ACC112 (cell line): ENCODE data around the gene CCL13.

Source experiments
- H2AFZ ChIP-seq: fragments of 200-600 bp; sonication (generic); one replicate; pipeline ENCODE4 v1.6.0; 2017; ENCODE audit warnings: antibody characterized with exemption, low read length; ENCODE audit not compliant: unreplicated experiment
- H3K27ac ChIP-seq: fragments of 200-600 bp; sonication (generic); 2 replicates; pipeline ENCODE4 v1.5.1; 2014; ENCODE audit warnings: low read depth, mild to moderate bottlenecking, antibody characterized with exemption, low read length, moderate library complexity
- H3K27me3 ChIP-seq: fragments of 200-600 bp; sonication (generic); 2 replicates; pipeline ENCODE4 v1.6.1; 2014; ENCODE audit warnings: mild to moderate bottlenecking, antibody characterized with exemption, low read length, moderate library complexity, mixed read lengths; ENCODE audit not compliant: insufficient read depth
- H3K36me3 ChIP-seq: fragments of 200-600 bp; sonication (generic); 2 replicates; pipeline ENCODE4 v1.6.1; 2016; ENCODE audit warnings: mild to moderate bottlenecking, antibody characterized with exemption, low read length, moderate library complexity, mixed read lengths; ENCODE audit not compliant: insufficient read depth
- H3K4me1 ChIP-seq: fragments of 200-600 bp; sonication (generic); one replicate; pipeline ENCODE4 v1.6.1; 2016; ENCODE audit warnings: low read length, mixed read lengths; ENCODE audit not compliant: insufficient read depth, unreplicated experiment, control insufficient read depth
- H3K4me3 ChIP-seq: fragments of 200-600 bp; sonication (generic); 2 replicates; pipeline ENCODE4 v1.5.1; 2014; ENCODE audit warnings: mild to moderate bottlenecking, low read depth, low read length
- H3K79me2 ChIP-seq: fragments of 200-600 bp; sonication (generic); one replicate; pipeline ENCODE4 v1.6.0; 2016; ENCODE audit warnings: low read length; ENCODE audit not compliant: control insufficient read depth, unreplicated experiment, insufficient read depth

The CCL13 gene

DNA sequence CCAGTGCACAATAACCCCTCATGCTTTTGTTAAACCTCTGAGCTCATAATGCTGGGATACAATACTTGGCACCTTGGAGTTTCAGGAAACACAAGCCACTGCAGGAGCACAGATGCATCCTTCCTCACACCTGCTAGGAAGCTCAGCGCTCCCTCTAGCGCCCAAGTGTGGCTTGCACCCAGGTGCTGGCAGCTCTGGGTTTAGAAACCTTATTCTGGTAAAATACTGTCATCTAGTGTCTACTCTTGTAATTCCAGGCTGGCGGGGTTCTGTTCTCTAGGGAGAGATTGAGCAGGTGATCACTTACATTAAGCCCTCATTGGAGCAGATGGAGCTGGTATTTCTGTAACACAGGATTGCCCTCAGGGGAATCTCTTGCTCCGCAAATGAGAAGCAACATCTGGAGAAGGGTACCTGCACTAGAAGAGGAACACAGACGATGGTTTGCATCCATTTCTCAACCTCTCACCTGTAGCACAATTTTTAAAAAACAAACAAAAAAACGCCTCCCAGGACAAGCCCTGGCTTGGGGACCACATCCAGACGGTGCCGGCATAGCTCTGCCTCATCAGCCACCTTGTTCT, 5.3 kb downstream of the CCL13 start:
- Histone ChIP-seq H3K36me3 (no peaks in the 10 kb centered on the region), H3K27ac (no peak overlapping the region), H3K79me2 (no peaks in the 10 kb centered on the region), H2AFZ (no peak overlapping the region), H3K4me3 (no peak overlapping the region), H3K27me3 (peaks cover 28% of the 10 kb centered on the region), H3K4me1 (no peaks in the 10 kb centered on the region)

DNA sequence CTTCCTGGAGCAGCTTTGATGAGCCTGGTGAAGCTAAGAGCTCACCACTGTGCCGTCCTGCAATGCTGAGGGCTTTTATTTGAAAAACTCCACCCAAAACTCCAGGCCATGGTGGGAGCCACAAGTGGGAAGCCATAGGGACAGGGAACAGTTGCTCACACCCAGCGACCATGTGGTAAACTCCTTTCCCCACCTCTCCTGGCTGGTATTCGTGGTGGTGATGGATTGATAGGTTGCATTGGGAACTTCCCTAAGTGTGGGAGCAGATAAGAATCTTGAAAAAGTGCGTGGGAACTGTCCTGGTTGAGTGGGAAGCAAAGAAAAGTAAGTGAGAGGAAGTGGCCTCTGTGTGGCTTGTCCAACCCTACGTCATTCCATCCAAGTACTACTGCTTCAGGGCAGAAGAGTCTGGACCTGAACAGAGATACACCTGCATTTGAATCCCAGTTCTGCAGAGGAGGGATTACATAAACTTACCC, 6.9 kb downstream of the CCL13 start, which contains the start of gene CCL1:
CCL1 (minus strand) TSS at position 51 of the 479 bp plus-strand sequence. CDS start 72 bp downstream, outside the sequence.
- H3K36me3 ChIP-seq: no peaks in the 10 kb centered on the region
- no peak within 1 kb of the TSS for H2AFZ ChIP-seq
- no peaks in the 10 kb centered on the region for H3K79me2 ChIP-seq
- H3K4me1 ChIP-seq: no peaks in the 10 kb centered on the region
- no peak within 1 kb of the TSS for H3K27ac ChIP-seq
- H3K4me3 ChIP-seq: no peak within 1 kb of the TSS
- H3K27me3 ChIP-seq: peaks cover 39% of the 10 kb centered on the region

DNA sequence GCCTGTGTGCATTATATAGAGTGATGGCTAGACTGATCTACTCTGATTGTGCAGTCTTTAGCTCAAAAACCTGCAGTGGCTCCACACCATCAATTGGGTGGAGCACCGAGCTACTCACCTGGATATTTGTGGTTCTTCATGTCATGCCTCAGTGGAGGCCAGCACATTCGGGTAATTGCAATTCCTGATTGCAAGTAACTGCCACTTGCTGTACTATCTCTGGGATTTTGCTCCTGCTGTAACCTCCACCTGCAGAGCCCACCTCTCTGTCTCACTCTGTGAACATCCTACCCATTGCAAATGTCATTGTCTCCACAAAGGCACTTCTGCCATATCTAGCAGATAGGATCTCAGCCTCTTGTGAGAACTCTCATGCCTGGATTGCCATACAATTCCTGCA, 8.5 kb downstream of the CCL13 start:
- Histone ChIP-seq H3K4me1 (no peaks in the 10 kb centered on the region), H3K36me3 (no peaks in the 10 kb centered on the region), H3K27ac (no peak overlapping the region), H2AFZ (no peak overlapping the region), H3K79me2 (no peaks in the 10 kb centered on the region), H3K4me3 (no peak overlapping the region), H3K27me3 (peaks cover 44% of the 10 kb centered on the region)

DNA sequence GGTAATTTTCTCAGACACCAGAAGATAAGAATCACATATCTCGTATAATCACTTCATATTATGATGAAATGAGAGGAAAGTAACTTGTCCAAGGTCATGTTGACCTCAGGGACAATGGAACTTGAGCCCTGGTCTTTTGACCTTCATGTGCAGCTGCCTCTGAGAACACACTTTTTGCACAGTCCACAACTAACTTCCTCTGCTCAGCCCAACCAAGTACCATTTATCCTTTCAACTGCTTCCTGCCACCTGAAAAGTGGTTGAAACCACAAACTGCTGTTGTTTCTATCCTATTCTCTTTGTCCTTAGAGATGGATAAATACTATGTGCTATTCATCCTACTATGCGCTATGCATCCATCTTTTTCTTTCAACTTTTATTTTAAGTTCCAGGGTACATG, 9.1 kb downstream of the CCL13 start:
- peaks cover 44% of the 10 kb centered on the region for H3K27me3 ChIP-seq
- H3K36me3 ChIP-seq: no peaks in the 10 kb centered on the region
- no peak overlapping the region for H2AFZ ChIP-seq
- no peak overlapping the region for H3K4me3 ChIP-seq
- H3K27ac ChIP-seq: no peak overlapping the region
- no peaks in the 10 kb centered on the region for H3K79me2 ChIP-seq
- no peaks in the 10 kb centered on the region for H3K4me1 ChIP-seq

DNA sequence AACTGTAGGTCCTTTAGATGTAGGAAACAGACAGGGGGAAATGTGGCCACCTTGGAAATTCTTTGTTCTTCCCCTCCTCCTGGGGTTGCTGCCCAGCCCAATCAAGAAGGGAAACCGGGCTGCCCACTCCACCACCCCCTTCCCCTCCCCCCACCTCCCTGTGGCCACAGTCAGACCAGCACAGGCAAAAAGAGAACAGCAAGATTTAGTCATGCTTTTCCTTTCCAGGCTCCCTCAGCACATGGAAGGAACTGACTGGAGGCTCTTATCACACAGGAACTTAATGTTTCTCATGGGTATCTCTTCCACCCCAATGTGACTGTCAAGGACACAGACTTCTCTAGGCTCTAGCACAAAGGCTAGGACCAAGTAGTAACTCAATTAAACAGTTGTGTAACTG, 9.7 kb downstream of the CCL13 start:
- Histone ChIP-seq H2AFZ (no peak overlapping the region), H3K27me3 (peaks cover 44% of the 10 kb centered on the region), H3K27ac (no peak overlapping the region), H3K4me1 (no peaks in the 10 kb centered on the region), H3K79me2 (no peaks in the 10 kb centered on the region), H3K4me3 (no peak overlapping the region), H3K36me3 (no peaks in the 10 kb centered on the region)

DNA sequence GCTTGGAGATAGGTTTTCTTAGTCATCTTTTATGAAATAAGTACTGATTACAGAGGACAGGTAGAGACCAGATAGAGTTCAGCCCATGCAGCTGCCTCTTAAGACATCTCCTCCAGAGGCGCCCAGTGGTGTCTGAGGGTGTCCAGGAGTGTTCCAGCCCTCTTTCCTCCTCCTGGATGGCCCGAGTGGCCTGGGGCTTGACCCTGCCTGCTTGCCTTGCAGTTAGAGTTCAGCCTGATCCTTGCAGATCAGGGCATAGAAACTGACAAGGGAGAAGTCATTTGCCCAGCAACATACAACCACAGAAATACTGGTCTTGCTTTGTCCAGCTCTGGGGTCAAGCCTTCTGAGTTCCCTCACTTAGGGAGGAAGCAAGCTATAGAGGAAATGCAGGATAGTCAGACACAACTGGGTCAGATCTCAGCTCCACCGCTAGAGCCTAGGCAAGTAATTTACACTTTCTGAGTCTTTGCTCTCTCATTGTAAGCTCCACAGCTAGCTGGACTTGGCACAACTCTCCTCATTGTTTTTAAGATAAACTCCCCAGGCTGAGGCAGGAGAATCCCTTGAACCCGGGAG, 10.3 kb downstream of the CCL13 start:
- H3K27me3 ChIP-seq: peaks cover 44% of the 10 kb centered on the region
- H3K27ac ChIP-seq: no peak overlapping the region
- H3K4me3 ChIP-seq: no peak overlapping the region
- no peak overlapping the region for H2AFZ ChIP-seq
- H3K4me1 ChIP-seq: no peaks in the 10 kb centered on the region
- H3K36me3 ChIP-seq: no peaks in the 10 kb centered on the region
- H3K79me2 ChIP-seq: no peaks in the 10 kb centered on the region

DNA sequence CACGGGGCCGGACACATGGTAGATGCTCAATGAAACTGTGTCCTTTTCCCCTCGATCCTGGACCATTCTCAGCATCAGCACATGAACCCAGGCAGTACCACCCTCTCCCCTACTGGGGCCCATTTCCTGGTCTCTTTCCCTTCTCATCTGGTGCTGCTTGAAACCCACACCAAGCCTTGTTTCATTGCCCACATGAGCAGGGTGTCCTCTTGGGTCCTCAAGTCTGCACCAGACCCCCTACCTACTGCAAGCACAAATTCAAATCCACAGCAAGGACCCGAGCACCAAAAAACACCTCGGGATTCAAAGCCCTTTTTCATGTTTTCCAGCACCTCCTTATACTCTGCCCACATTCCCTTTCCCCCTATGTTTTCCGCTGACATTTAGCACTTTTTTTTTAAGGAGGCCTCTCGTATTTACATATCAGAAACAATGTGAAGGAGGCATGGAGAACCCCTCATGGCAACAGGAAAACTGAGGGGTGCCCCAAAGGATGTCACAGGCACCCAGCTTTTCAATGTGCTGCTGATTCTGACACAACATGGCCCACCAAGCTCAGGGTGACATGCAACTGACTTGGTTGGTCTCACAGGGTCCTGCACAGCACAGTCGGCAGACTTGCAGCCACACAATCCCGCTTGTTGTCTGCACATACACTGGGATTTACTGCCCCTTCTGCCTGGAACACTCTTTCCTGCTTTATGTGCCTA, 11.4 kb downstream of the CCL13 start:
- Histone ChIP-seq H3K79me2 (no peaks in the 10 kb centered on the region), H3K4me3 (no peak overlapping the region), H2AFZ (no peak overlapping the region), H3K27ac (no peak overlapping the region), H3K36me3 (no peaks in the 10 kb centered on the region), H3K4me1 (no peaks in the 10 kb centered on the region), H3K27me3 (peaks cover 44% of the 10 kb centered on the region)

DNA sequence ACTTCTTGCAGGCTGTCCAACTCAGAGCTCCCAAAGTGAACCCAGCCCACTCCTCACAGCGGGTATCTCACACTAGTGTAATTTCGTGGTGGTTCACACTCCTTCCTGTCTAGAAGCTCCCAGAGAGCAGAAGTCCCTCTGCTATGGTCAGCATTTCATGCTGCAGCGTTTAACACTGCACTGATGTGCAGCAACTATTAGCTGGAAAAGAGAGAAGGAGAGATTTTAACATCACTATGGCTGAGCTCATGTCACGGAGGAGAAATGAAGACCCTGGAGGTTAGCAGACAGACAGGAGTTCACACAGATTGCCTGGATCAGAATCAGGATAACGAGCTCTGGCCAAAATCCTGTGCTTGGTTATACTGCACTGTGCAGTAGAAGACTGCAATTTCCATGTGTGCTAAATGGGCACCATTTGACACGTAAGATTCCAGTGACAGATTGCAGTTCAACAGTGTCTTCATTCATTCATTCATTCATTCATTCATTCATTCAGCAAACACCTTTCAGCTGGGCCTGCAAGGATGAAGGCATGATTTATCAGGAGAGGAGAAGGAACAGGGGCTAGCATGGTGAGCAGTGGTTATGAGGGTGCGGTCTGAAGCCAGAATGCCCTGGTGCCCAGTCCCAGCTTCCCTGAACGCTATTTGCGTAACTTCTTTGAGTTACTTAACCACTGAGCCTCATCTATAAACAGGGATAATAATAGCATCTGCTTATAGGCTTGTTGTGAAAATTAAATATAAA, 12.1 kb downstream of the CCL13 start:
- no peak overlapping the region for H2AFZ ChIP-seq
- H3K27me3 ChIP-seq: peaks cover 39% of the 10 kb centered on the region
- no peaks in the 10 kb centered on the region for H3K4me1 ChIP-seq

DNA sequence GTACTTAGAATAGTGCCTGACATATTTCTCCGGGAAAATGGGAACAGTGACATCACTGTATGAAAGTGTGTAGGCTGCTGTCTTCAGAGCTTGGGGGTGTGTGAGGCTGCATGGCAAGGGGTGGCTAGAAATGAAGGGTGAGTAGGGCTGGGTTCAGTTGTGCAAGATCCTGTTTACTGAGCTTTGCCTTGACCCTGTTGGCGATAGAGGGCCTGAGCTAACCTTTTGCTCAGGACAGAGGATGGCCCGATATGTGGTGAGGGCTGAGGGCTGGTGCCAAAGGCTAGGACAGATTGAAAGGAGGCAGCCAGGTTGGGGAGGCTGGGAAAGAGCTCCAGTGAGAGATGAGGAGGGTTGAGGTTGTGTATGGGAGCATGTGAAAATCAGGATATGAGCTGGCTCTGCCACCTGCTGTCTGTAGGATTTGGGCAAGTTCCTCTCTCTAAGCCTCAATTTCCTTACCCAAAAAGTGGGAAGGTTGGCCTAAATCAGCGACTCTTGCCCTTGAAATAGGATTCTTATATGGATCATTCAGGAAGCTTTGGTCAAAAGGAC, 12.7 kb downstream of the CCL13 start:
- no peaks in the 10 kb centered on the region for H3K4me1 ChIP-seq
- H3K27me3 ChIP-seq: peaks cover 39% of the 10 kb centered on the region
- no peak overlapping the region for H3K27ac ChIP-seq
- no peaks in the 10 kb centered on the region for H3K79me2 ChIP-seq
- H3K4me3 ChIP-seq: no peak overlapping the region
- no peak overlapping the region for H2AFZ ChIP-seq
- no peaks in the 10 kb centered on the region for H3K36me3 ChIP-seq

More for the DNA sequence above, 12.1 kb downstream of the CCL13 start:
- no peaks in the 10 kb centered on the region for H3K79me2 ChIP-seq
- no peak overlapping the region for H3K27ac ChIP-seq
- no peaks in the 10 kb centered on the region for H3K36me3 ChIP-seq
- H3K4me3 ChIP-seq: no peak overlapping the region

DNA sequence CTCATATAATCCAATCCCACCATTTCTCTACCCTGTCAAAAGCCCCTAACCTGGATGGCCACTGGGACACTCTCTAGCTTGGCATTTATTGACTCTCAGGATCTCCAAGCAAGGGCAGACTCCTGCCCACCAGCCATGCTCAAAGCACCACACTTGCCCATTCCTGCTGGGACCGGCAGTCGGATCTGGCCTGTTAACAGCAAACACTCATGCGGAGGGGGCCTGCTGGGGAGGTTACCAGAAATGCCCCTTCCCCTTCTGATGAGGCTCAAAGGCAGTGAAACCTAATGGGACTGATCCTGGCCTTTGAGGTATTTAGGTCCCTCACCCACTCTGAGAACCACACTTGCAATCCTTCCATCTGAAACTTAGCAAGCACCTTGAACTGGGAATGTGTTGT, 13.3 kb downstream of the CCL13 start:
- Histone ChIP-seq H3K27me3 (peaks cover 34% of the 10 kb centered on the region), H3K4me3 (no peak overlapping the region), H3K36me3 (no peaks in the 10 kb centered on the region), H2AFZ (no peak overlapping the region), H3K4me1 (no peaks in the 10 kb centered on the region), H3K27ac (no peak overlapping the region), H3K79me2 (no peaks in the 10 kb centered on the region)
